ENCODE measurements around the gene STK24.

DNA sequence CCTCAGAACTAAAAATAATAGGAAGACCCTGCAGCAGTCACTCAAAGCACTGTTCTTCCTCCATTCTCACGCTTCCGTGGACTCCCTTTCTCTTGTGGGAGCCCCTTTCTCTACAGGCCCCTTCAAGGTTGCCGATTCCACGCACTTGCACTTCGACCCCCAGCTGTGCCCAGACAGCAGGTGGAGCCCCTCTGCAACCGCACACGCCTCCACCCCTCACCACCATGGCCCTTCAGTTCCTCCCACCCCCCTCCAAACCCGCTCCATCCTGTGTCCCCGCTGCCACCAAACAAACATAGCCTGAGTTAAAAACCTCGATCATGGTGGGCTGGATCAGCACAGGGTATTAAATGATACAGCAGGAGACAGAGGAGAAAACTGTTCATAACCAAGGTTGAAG, 102.6 kb downstream of the STK24 start:
- TF ChIP-seq, protein P1, sequence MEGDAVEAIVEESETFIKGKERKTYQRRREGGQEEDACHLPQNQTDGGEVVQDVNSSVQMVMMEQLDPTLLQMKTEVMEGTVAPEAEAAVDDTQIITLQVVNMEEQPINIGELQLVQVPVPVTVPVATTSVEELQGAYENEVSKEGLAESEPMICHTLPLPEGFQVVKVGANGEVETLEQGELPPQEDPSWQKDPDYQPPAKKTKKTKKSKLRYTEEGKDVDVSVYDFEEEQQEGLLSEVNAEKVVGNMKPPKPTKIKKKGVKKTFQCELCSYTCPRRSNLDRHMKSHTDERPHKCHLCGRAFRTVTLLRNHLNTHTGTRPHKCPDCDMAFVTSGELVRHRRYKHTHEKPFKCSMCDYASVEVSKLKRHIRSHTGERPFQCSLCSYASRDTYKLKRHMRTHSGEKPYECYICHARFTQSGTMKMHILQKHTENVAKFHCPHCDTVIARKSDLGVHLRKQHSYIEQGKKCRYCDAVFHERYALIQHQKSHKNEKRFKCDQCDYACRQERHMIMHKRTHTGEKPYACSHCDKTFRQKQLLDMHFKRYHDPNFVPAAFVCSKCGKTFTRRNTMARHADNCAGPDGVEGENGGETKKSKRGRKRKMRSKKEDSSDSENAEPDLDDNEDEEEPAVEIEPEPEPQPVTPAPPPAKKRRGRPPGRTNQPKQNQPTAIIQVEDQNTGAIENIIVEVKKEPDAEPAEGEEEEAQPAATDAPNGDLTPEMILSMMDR (IDR thresholded peaks at IDR 0.05; ENCODE audit: low read length): no peak
- no peak for TF ChIP-seq EZH2phosphoT487 (IDR thresholded peaks at IDR 0.05; ENCODE audit: low read length)

Measured in MM.1S (cell line).